GM19240 (cell line): ENCODE data around the gene LTBP3.

ENCODE experiments used
- DNase-seq: peaks from one replicate; pipeline ENCODE4 v3.0.0; 2011; ENCODE audit warnings: low spot score; ENCODE audit not compliant: insufficient read length

Gene LTBP3

DNA sequence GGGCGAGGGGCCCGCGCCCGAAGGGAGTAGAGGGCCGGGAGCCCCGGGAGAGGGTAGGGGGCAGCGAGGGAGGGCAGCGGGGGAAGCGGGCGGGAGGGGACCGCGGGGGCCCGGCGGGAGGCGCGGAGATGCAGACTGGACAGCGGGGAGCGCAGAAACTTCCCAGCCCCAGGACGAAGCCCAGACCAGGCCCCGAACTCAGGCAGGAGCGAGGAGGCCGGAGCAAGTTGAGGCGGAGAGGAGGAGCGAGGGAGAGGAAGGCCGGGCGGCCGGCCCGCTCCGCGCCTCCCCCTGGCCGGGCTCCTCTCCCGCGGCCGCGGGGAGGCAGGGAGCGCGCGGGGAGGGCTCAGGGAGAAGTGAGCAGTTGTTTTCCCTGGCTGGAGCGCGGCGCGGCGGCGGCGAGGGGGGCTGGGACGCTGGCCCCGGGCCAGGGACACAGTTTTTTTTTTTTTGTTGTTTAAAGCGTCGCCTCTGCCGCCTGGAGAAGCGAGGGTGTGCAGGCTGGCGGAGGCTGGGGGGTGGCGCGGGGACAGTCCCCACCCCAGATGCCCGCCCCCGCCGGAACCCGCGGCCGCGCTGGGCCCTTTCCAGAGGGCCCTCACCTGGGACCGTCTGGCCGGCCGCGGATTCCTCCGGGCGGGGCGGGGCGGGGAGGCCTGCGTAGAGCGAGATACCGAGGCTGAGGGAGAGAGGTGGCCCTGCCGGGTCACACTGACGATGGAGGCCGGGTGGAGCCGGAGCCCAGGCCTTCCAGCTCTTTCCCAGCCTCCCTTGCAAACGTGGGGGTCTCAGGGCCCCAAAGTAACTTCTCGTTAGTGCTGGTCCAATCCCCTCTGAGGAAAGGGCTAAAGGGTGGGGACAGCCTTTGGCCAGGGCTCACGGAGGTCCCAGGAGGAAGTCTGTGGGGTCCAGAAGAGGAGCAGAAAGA, at the start of gene LTBP3:
LTBP3 (minus strand) TSS at position 358 of the 928 bp plus-strand sequence. CDS start 400 bp downstream, outside the sequence.
- no peak for DNase-seq

GRCh38 chr11:65606876-65607613, 48.9 kb upstream of the LTBP3 start:
- no peak for DNase-seq

GRCh38 chr11:65604258-65604657, 46.1 kb upstream of the LTBP3 start:
- DNase-seq: no peak

- no peak for DNase-seq
These were observed 41.7 kb upstream of the LTBP3 start for GRCh38 chr11:65599955-65600246.

GRCh38 chr11:65599216-65599954, 41.2 kb upstream of the LTBP3 start:
- DNase-seq: no peak

GRCh38 chr11:65598258-65598699, 40.1 kb upstream of the LTBP3 start:
- no peak for DNase-seq

GRCh38 chr11:65596520-65596919, 38.4 kb upstream of the LTBP3 start:
- DNase-seq: no peak

GRCh38 chr11:65595543-65596281, 37.6 kb upstream of the LTBP3 start, which contains the start of gene KCNK7:
KCNK7 (minus strand) TSS chr11:65595800; CDS start chr11:65595772, 28 bp downstream.
- no peak for DNase-seq

- no peak for DNase-seq
These were observed 37.0 kb upstream of the LTBP3 start for GRCh38 chr11:65595131-65595530.

DNA sequence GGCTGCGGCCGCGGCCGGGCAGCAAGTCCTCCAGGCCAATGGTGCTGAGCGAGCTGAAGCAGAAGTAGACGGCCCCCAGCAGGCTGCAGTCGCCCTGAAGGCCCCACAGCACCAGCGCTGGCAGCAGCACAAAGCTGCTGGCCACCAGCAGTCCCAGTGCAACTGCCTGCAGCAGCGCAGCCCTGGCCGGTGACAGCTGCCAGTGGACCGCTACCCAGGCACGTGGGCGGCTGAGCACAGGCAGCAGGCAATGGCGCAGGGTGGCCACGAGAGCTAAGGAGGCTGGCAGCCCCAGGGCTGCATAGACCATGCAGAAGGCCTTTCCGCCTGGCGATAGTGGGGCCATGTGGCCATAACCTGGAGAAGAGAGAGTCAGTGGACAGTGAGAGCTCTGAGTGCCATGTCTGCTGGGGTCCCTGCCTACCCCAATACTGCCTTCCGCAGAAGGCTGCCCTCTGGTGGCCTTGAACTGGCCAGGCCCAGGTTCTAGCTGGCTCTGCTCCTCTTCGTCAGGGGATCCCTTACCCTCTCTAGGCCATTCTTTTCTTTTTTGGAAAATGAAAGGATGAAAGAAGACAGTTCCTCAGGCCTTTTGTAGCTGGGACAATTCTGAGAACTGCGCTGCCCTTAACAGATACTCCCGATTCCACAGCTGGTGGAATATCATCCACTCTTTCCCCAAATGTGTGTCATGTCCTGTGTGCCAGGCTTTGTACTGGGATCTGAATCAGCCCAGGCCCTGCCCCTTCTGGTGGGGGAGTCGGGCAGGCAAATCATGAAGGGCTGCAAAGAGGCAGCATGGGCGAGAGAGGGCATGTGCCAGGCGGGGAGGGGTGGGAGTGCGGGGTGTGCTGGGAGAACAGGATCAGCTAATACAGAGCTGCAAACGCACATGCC, 35.6 kb upstream of the LTBP3 start:
- DNase-seq: peak; percentile 77

DNA sequence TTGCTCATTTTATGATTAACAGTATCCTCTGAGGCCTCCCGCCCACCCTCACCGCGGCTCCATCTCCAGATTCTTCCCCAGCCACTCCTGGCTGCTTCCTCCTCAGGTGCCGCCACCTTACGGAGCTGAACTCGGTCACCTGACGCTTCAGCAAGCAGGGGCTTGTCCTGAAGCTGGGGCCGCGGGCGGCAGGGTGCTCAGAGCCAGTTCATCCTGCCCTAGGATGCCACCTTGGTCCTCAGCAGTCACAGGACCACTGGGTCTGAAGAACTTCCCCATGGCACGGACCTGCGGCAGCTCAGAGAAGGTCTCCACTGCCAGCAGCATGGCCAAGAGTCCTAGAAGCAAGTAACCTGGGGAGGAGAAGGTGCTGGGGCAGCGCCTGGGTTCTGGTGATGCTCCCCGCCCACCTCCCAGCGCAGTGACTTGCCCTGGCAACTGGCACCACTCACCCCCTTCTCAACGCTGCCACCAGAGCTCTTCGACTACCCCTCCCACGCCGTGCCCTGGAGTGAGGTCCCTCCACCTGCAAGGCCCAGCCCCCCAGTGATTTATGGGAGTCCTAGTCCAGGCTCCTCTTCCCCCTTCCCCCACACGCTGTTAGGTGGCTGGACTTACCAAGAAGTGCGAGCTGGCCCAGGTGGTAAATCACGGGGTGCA, 34.8 kb upstream of the LTBP3 start:
- no peak for DNase-seq

DNA sequence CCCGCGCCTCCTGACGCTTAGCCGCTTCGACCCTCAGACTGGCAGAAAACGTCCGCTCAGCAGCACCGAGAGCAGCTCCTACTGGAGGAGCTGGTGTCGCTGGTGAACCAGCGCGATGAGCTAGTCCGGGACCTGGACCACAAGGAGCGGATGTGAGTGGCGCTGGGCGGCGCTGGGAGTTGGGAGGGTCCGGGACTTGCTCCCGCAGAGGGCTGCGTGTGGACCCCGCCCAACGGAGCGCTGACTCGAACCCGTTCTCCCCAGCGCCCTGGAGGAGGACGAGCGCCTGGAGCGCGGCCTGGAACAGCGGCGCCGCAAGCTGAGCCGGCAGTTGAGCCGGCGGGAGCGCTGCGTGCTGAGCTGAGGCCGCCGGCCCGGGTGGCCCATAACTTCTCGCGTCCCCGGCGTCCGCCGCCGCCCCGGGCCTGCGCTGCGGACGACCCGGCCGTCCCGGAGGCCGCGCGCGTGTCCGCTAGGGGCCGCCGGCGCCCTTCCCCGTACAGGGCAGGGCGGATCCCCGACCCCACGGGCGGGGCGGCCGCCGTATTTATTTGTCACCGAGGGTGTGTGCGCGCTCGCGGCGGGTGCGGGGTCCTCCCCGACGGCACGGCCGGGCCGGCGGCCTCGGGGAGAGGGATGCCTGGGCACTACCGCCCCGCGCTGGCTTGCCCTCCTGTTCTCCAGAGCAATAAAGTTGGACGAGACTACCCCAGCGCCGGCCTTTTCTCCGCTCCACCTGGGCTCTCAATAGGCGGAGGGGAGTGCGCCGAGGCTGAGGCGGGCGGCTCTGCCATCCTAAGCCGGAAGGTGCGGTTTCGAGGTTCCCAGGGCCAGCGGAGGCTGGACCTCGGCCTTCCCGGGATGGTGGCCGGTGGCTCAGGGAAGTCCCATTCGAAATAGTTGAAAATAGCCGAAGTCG, 34.0 kb upstream of the LTBP3 start:
- no peak for DNase-seq

- no peak for DNase-seq
These were observed 32.1 kb upstream of the LTBP3 start for GRCh38 chr11:65590240-65590738.

GRCh38 chr11:65589444-65590239, 31.5 kb upstream of the LTBP3 start:
- DNase-seq: peak; percentile 70

- DNase-seq: peak; percentile 100
These were observed 30.3 kb upstream of the LTBP3 start for GRCh38 chr11:65588199-65589054.

DNA sequence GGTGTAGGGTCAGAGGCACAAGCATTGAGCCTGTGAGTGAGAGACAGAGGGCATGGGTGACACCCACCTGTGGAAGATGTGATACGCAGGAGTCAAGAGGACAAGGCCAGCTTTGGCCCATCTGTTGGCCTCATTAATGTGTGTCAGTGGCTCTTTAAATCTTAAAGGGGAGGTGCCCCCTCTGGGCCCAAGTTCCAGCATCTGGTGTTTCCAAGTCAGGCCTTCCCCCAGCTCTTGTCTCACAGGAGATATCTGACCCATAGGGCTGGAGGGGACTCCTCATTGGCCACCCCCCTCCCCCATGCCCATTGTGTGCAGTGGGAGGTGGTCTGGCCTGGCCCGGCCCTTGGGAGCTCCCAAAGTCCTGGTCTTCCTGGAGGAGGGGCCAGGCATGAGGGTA, 28.5 kb upstream of the LTBP3 start:
- no peak for DNase-seq
